Measurements from ENCODE around the gene TTC6.

Gene TTC6

GRCh38 chr14:37610945-37611523, 15.6 kb downstream of the TTC6 start:
- H3K27ac ChIP-seq: no peak overlapping the region
- TF ChIP-seq ZFX (IDR thresholded peaks at IDR 0.05; ENCODE audit: borderline replicate concordance): no peak
- TF ChIP-seq CTCF (IDR thresholded peaks at IDR 0.05): no peak

GRCh38 chr14:37615582-37616289, 20.3 kb downstream of the TTC6 start:
- peak overlapping the region; percentile 33; the same call in 1 of the 2 replicates for H3K27ac ChIP-seq
- TF ChIP-seq CTCF (IDR thresholded peaks at IDR 0.05): no peak
- TF ChIP-seq ZFX (IDR thresholded peaks at IDR 0.05; ENCODE audit: borderline replicate concordance): no peak

- H3K27ac ChIP-seq: peak overlapping the region; percentile 33; the same call in 1 of the 2 replicates
- TF ChIP-seq ZFX (IDR thresholded peaks at IDR 0.05; ENCODE audit: borderline replicate concordance) (no peak), CTCF (IDR thresholded peaks at IDR 0.05) (no peak)
Measured at GRCh38 chr14:37616853-37617252, 21.4 kb downstream of the TTC6 start.

- no peak for TF ChIP-seq ZFX (IDR thresholded peaks at IDR 0.05; ENCODE audit: borderline replicate concordance)
- no peak for TF ChIP-seq CTCF (IDR thresholded peaks at IDR 0.05)
- 0 out of 2 replicates have a peak overlapping the region, but pooled peaks have one; percentile 12 for H3K27ac ChIP-seq
Measured at GRCh38 chr14:37617864-37618365, 22.5 kb downstream of the TTC6 start.

- 0 out of 2 replicates have a peak overlapping the region, but pooled peaks have one; percentile 12 for H3K27ac ChIP-seq
- TF ChIP-seq ZFX (IDR thresholded peaks at IDR 0.05; ENCODE audit: borderline replicate concordance): no peak
Measured at GRCh38 chr14:37618498-37619028, 23.1 kb downstream of the TTC6 start.

GRCh38 chr14:37620856-37621255, 25.4 kb downstream of the TTC6 start:
- TF ChIP-seq ZFX (IDR thresholded peaks at IDR 0.05; ENCODE audit: borderline replicate concordance) (no peak), CTCF (IDR thresholded peaks at IDR 0.05) (no peak)
- H3K27ac ChIP-seq: peak overlapping the region; percentile 15; the same call in 1 of the 2 replicates

GRCh38 chr14:37622231-37622923, 26.9 kb downstream of the TTC6 start:
- no peak overlapping the region for H3K27ac ChIP-seq
- no peak for TF ChIP-seq CTCF (IDR thresholded peaks at IDR 0.05)

Data from 22Rv1 (cell line).